Measurements from ENCODE around the gene NAGLU.
"Not testable (repeated sequence)": the region's sequence is repeated elsewhere in the genome, so short reads cannot be mapped to it uniquely, and the experiment has no call there.

NAGLU gene

GRCh38 chr17:42529061-42529460 lies 7.0 kb upstream of the NAGLU start:
- no peak for DNase-seq (ENCODE audit: insufficient read length, low spot score)
- FAIRE-seq: no peak
- TF ChIP-seq POLR2A (IDR thresholded peaks at IDR 0.05; ENCODE audit: low read depth, low read length): no peak

DNA sequence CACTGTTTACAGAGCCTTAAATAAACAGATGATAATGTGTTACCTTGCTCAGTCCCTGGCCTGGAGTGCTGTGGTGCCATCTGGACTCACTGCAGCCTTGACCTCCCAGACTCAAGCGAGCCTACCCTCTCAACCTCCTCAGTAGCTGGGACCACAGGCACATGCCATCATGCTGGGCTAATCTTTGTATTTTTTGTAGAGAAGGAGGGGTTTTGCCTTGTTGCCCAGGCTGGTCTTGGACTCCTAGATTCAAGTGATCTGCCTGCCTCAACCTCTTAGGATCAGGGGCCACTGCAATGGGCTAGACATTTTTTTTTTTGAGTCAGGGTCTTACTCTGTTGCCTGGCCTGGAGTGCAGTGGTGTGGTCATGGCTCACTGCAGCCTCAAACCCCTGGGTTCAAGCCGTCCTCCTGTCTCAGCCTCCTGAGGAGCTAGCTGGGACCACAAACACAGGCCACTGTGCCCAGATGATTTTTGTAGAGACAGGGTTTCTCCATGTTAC lies 5.0 kb upstream of the NAGLU start:
- DNase-seq (ENCODE audit: insufficient read length, low spot score): no peak
- no peak for TF ChIP-seq POLR2A (IDR thresholded peaks at IDR 0.05; ENCODE audit: low read depth, low read length)
- no peak for FAIRE-seq

- TF ChIP-seq POLR2A (IDR thresholded peaks at IDR 0.05; ENCODE audit: low read depth, low read length): no peak
- FAIRE-seq: no peak
- no peak for DNase-seq (ENCODE audit: insufficient read length, low spot score)
Observed at GRCh38 chr17:42531455-42532354, 4.3 kb upstream of the NAGLU start.

DNA sequence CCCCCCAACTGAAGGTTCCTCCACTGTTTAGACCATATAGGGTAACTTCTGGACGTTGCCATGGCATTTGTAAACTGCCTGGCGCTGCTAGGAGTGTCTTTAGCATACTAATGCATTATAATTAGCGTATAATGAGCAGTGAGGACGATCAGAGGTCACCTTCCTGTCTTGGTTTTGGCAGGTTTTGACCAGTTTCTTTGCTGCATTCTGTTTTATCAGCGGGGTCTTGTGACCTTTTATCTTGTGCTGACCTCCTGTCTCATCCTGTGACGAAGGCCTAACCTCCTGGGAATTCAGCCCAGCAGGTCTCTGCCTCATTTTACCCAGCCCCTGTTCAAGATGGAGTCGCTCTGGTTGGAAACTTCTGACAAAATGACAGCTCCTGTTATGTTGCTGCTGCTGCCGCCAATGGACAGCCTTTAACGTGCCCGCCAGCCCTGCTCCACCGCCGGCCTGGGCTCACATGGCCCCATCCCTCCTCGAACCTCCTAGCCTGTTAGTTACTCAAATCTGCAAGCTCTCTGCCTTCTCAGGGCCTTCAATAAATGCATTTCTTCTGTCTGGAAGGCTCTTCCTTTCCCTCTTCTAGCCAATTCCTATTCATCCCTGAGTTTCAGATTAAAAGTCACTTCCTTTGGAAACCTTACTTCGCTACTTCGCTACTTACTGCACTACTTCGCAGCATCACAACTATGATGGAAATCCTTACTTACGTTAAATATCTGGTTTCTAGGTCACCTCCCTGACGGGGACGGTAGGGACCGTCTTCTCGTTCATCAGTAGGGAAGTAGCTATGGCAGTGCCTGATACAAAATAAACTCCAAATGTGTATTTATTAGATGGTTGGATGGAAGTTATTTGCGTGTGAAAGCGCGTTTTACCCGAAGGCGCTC lies 640 bp upstream of the NAGLU start:
- FAIRE-seq (no peak), DNase-seq (ENCODE audit: insufficient read length, low spot score) (peak; percentile 45)
- no peak for TF ChIP-seq POLR2A (IDR thresholded peaks at IDR 0.05; ENCODE audit: low read depth, low read length)

- peak; percentile 62 for TF ChIP-seq POLR2A (IDR thresholded peaks at IDR 0.05; ENCODE audit: low read depth, low read length)
- DNase-seq (ENCODE audit: insufficient read length, low spot score) (peak; percentile 98), FAIRE-seq (no peak)
Observed at GRCh38 chr17:42536372-42537155, 523 bp downstream of the NAGLU start.

- FAIRE-seq: no peak
- no peak for TF ChIP-seq POLR2A (IDR thresholded peaks at IDR 0.05; ENCODE audit: low read depth, low read length)
- no peak for DNase-seq (ENCODE audit: insufficient read length, low spot score)
Observed at GRCh38 chr17:42537156-42537805, 1.2 kb downstream of the NAGLU start.

GRCh38 chr17:42537826-42538451 lies 1.9 kb downstream of the NAGLU start:
- TF ChIP-seq POLR2A (IDR thresholded peaks at IDR 0.05; ENCODE audit: low read depth, low read length): no peak
- DNase-seq (ENCODE audit: insufficient read length, low spot score): no peak
- no peak for FAIRE-seq

DNA sequence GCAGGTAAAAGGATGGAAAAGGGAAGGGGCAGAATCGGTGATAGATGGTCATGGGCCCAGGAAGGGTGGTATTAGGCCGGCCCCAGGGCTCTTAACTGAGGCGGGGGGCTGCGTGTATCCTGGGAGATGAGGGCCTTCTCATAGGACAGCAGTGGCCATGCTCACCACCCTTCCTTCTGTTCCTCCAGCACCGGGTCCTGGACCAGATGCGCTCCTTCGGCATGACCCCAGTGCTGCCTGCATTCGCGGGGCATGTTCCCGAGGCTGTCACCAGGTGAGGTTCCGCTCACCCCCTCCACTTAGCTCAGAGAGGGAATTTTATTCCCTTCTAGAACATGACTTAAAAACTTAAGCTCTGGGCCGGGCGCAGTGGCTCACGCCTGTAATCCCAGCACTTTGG lies 2.4 kb downstream of the NAGLU start:
- DNase-seq (ENCODE audit: insufficient read length, low spot score) (no peak), FAIRE-seq (no peak)
- no peak for TF ChIP-seq POLR2A (IDR thresholded peaks at IDR 0.05; ENCODE audit: low read depth, low read length)

DNA sequence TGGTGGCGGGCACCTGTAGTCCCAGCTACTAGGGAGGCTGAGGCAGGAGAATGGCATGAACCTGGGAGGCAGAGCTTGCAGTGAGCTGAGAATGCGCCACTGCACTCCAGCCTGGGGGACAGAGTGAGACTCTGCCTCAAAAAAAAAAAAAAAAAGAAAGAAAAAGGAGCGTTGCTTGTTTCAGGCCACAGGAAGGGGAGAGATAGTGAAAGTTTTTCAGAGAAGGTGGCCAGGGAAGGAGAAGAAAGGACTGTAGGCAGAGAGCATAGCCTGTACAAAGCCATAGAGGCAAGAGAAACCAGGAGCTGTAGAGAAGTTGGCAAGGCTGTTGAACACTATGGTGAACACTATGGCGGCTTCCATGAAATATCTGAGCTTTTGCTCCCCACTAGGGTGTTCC lies 4.5 kb downstream of the NAGLU start:
- FAIRE-seq; DNase-seq (ENCODE audit: insufficient read length, low spot score): not testable (repeated sequence)

- TF ChIP-seq POLR2A (IDR thresholded peaks at IDR 0.05; ENCODE audit: low read depth, low read length): no peak
- DNase-seq (ENCODE audit: insufficient read length, low spot score) (no peak), FAIRE-seq (no peak)
Observed at GRCh38 chr17:42541041-42541833, 5.2 kb downstream of the NAGLU start.

DNA sequence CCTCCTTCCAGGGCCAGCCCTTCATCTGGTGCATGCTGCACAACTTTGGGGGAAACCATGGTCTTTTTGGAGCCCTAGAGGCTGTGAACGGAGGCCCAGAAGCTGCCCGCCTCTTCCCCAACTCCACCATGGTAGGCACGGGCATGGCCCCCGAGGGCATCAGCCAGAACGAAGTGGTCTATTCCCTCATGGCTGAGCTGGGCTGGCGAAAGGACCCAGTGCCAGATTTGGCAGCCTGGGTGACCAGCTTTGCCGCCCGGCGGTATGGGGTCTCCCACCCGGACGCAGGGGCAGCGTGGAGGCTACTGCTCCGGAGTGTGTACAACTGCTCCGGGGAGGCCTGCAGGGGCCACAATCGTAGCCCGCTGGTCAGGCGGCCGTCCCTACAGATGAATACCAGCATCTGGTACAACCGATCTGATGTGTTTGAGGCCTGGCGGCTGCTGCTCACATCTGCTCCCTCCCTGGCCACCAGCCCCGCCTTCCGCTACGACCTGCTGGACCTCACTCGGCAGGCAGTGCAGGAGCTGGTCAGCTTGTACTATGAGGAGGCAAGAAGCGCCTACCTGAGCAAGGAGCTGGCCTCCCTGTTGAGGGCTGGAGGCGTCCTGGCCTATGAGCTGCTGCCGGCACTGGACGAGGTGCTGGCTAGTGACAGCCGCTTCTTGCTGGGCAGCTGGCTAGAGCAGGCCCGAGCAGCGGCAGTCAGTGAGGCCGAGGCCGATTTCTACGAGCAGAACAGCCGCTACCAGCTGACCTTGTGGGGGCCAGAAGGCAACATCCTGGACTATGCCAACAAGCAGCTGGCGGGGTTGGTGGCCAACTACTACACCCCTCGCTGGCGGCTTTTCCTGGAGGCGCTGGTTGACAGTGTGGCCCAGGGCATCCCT lies 7.4 kb downstream of the NAGLU start:
- no peak for DNase-seq (ENCODE audit: insufficient read length, low spot score)
- FAIRE-seq: no peak
- no peak for TF ChIP-seq POLR2A (IDR thresholded peaks at IDR 0.05; ENCODE audit: low read depth, low read length)

Data from H54 (cell line).